ENCODE measurements around the gene TM4SF4.

- no peak for TF ChIP-seq CTCF (IDR thresholded peaks at IDR 0.05)
- TF ChIP-seq POLR2A (IDR thresholded peaks at IDR 0.05) = no peak
These were observed 63.9 kb downstream of the TM4SF4 start for GRCh38 chr3:149538371-149538770.

Measured in body of pancreas (tissue), 4 donors.